ENCODE results near the gene PCCA. TPM values are rescaled to one million over a fixed set of nuclear protein-coding genes. Genes with fewer than 3 reads are reported as not detected.
"Not testable (repeated sequence)": the region's sequence is repeated elsewhere in the genome, so short reads cannot be mapped to it uniquely, and the experiment has no call there.

PCCA gene
- total RNA-seq (2014; rRNA removed; shearing (Covaris generic)), result 20.0 and 22.8 TPM in 2 replicates

- DNase-seq (ENCODE audit: low spot score), result peak; percentile 92
Measured at GRCh38 chr13:100088644-100089464, at the start of gene PCCA. Gene PCCA (plus strand): TSS chr13:100089093. CDS start chr13:100089121, 28 bp downstream.

- no peak for DNase-seq (ENCODE audit: low spot score)
Measured at GRCh38 chr13:100039740-100040139, 49.2 kb upstream of the PCCA start.

- DNase-seq (ENCODE audit: low spot score), result no peak
Measured at GRCh38 chr13:100040196-100040595, 48.7 kb upstream of the PCCA start.

- no peak for DNase-seq (ENCODE audit: low spot score)
Measured at GRCh38 chr13:100044936-100045335, 44.0 kb upstream of the PCCA start.

- DNase-seq (ENCODE audit: low spot score), result no peak
Measured at GRCh38 chr13:100045355-100045754, 43.5 kb upstream of the PCCA start.

- DNase-seq (ENCODE audit: low spot score), result no peak
Measured at GRCh38 chr13:100051070-100051469, 37.8 kb upstream of the PCCA start.

GRCh38 chr13:100059827-100060226 is 29.1 kb upstream of the PCCA start:
- no peak for DNase-seq (ENCODE audit: low spot score)

GRCh38 chr13:100063333-100063732 is 25.6 kb upstream of the PCCA start:
- DNase-seq (ENCODE audit: low spot score), result no peak

GRCh38 chr13:100063906-100064305 is 25.0 kb upstream of the PCCA start:
- no peak for DNase-seq (ENCODE audit: low spot score)

GRCh38 chr13:100068133-100068931 is 20.6 kb upstream of the PCCA start:
- DNase-seq (ENCODE audit: low spot score), result no peak

GRCh38 chr13:100069278-100069677 is 19.6 kb upstream of the PCCA start:
- DNase-seq (ENCODE audit: low spot score), result no peak

GRCh38 chr13:100075700-100076587 is 12.9 kb upstream of the PCCA start:
- no peak for DNase-seq (ENCODE audit: low spot score)

- not testable (repeated sequence) for DNase-seq (ENCODE audit: low spot score)
Measured at GRCh38 chr13:100079003-100079402, 9.9 kb upstream of the PCCA start.

- not testable (repeated sequence) for DNase-seq (ENCODE audit: low spot score)
Measured at GRCh38 chr13:100083401-100083800, 5.5 kb upstream of the PCCA start.

- no peak for DNase-seq (ENCODE audit: low spot score)
Measured at GRCh38 chr13:100088273-100088643, 635 bp upstream of the PCCA start.

- peak; percentile 16 for DNase-seq (ENCODE audit: low spot score)
Measured at GRCh38 chr13:100089465-100090032, 656 bp downstream of the PCCA start.

GRCh38 chr13:100090861-100091260 is 2.0 kb downstream of the PCCA start:
- DNase-seq (ENCODE audit: low spot score), result no peak

- DNase-seq (ENCODE audit: low spot score), result no peak
Measured at GRCh38 chr13:100091391-100091790, 2.5 kb downstream of the PCCA start.

- DNase-seq (ENCODE audit: low spot score), result not testable (repeated sequence)
Measured at GRCh38 chr13:100092273-100092672, 3.4 kb downstream of the PCCA start.

GRCh38 chr13:100095498-100095897 is 6.6 kb downstream of the PCCA start:
- DNase-seq (ENCODE audit: low spot score), result no peak

GRCh38 chr13:100096526-100096925 is 7.6 kb downstream of the PCCA start:
- DNase-seq (ENCODE audit: low spot score), result no peak

Data from A172 (cell line).